Esophagus (tissue), 2 donors: Measurements from ENCODE around the gene NUP153. TPM values are rescaled to one million over a fixed set of nuclear protein-coding genes. Genes with fewer than 3 reads are reported as not detected.
"Not testable (repeated sequence)": the region's sequence is repeated elsewhere in the genome, so short reads cannot be mapped to it uniquely, and the experiment has no call there.

Experiments
- H3K27ac ChIP-seq, 2 donors: one replicate each; pipeline ENCODE4 v1.5.1; 2013; ENCODE audit warnings: low read depth in 2 of 2, mild to moderate bottlenecking in 2 of 2, inconsistent platforms in 1 of 2, low read length in 1 of 2, moderate library complexity in 1 of 2
- H3K27me3 ChIP-seq, 2 donors: one replicate each; pipeline ENCODE4 v1.6.1; 2013; ENCODE audit warnings: low read length in 2 of 2, control low read depth in 1 of 2, mild to moderate bottlenecking in 1 of 2; ENCODE audit not compliant: insufficient read depth in 2 of 2, control insufficient read depth in 1 of 2
- H3K36me3 ChIP-seq, 2 donors: one replicate each; pipeline ENCODE4 v1.6.1; 2013; ENCODE audit warnings: low read length in 1 of 2; ENCODE audit not compliant: control insufficient read depth in 2 of 2, insufficient read depth in 2 of 2
- H3K4me1 ChIP-seq, 2 donors: one replicate each; pipeline ENCODE4 v1.6.1; 2013; ENCODE audit warnings: low read length in 1 of 2; ENCODE audit not compliant: control insufficient read depth in 2 of 2, insufficient read depth in 2 of 2
- H3K4me3 ChIP-seq, 2 donors: one replicate each; pipeline ENCODE4 v1.5.1; 2013; ENCODE audit warnings: low read length in 2 of 2, mild to moderate bottlenecking in 2 of 2, low read depth in 1 of 2, moderate library complexity in 1 of 2
- H3K9me3 ChIP-seq, 2 donors: one replicate each; pipeline ENCODE4 v1.6.1; 2013; ENCODE audit warnings: mild to moderate bottlenecking in 2 of 2, low read depth in 1 of 2, low read length in 1 of 2, moderate library complexity in 1 of 2; ENCODE audit not compliant: control insufficient read depth in 2 of 2, insufficient read depth in 1 of 2
- WGBS, 2 donors: extraction: QIAGEN DNeasy Blood & Tissue Kit; methylation state at CpG; one replicate each; pipeline ENCODE4 v1.1.7; 2013; 5-methylcytosine and 5-hydroxymethylcytosine counted together
- polyA plus RNA-seq, 2 donors: library from polyadenylated mRNA; stranded (reverse); fragments of 200-250 nt; gene quantifications; one replicate each; pipeline ENCODE4 v1.2.3, GENCODE V29; 2013
- donor health status: healthy with polysubstance abuse.
- donor health status: Bipolar disorder and iron deficiency.

NUP153 gene
- 10 to 100 TPM in 1 of 2 donors, 1 to 10 TPM in 1; 5.0 to 12.7 TPM for polyA plus RNA-seq

DNA sequence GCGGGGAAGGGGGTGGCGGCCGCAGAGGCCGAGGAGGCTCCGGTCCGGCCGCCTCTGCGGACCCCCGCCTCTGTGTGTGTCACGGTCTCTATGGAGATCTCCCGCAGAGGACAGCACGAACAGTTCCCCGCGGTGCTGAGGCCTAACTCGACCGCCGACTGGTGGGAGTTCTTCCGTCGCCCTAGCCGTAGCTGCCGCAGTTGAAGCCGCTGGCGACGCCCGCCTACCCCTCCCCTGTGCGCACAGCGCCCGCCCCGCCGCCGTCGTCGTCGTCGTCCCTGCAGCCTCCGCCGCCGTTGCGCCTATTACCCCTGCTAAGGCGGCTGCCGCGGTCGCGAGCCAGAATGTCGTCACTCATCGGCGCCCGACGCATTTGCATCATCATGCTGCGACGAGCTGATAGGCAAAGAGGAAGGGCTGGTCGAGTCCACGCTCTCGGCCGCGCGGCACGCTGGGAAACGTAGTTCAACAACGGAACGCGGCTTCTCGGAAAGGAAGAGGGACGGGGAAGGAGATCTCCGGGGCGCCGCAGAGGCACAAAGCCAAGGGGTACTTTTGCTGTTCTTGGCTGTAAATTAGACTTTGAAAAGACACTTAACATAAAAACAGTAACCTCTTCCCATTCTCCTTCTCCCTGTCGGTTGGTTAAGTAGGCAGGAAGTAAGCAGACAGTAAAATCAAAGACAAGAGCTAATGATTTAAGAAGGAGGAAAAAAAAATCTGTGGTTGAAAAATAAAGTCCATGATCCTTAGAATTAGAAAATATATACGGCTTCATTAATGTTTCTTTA is at the start of gene NUP153:
Gene NUP153 (minus strand): TSS at position 346 of the 791 bp plus-strand sequence. CDS start 538 bp downstream, outside the sequence.
- Histone ChIP-seq H3K9me3 (no peaks in the 10 kb centered on the region), H3K4me3 (peak within 1 kb of the TSS; percentile 91), H3K4me1 (no peaks in the 10 kb centered on the region), H3K27ac (peak within 1 kb of the TSS; percentile 99 to 100), H3K36me3 (no peaks in the 10 kb centered on the region), H3K27me3 (no peaks in the 10 kb centered on the region)
- WGBS, 2 donors = 0 to 1% methylated on average over 54 to 69 of the region's 69 CpGs

DNA sequence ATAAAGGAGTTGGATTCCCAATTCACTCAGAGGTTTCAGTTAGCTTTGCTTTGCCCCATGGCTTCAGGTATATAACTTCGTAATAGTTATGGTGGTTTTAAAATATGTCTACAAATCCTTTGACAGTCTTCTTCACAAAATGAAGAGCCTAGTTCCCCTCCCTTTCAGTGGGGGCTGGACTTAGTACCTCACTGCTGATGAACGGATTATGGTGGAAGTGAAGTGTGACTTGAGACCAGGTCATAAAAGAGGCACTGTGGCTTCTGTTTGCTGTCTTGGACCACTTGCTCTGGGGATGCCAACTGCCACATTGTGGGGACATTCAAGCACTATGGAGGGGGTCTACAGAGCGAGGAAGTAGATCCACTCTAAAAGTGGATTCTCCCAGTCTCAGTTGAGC is 47.5 kb upstream of the NUP153 start:
- Histone ChIP-seq H3K27me3 (no peaks in the 10 kb centered on the region), H3K36me3 (peaks cover 0 to 2% of the 10 kb centered on the region in 2 donors), H3K27ac (no peak overlapping the region), H3K4me3 (no peak overlapping the region), H3K9me3 (no peaks in the 10 kb centered on the region), H3K4me1 (no peaks in the 10 kb centered on the region)
- 68 to 81% methylated on average over 3 of the region's 3 CpGs for WGBS, 2 donors

DNA sequence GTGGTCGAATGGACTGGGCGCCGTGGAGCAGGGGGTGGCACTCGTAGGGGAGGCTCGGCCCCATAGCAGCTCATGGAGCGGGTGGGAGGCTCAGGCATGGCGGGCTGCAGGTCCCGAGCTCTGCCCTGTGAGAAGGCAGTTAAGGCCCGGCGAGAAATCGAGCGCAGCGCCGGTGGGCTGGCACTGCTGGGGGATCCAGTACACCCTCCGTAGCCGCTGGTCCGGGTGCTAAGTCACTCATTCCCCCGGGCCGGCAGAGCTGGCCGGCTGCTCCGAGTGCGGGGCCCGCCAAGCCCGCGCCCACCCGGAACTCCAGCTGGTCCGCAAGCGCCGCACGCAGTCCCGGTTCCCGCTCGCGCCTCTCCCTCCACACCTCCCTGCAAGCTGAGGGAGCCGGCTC is 38.6 kb upstream of the NUP153 start:
- not testable (repeated sequence) for H3K4me3 ChIP-seq, H3K4me1 ChIP-seq, H3K36me3 ChIP-seq, H3K9me3 ChIP-seq, H3K27ac ChIP-seq, H3K27me3 ChIP-seq
- 95 to 96% methylated on average over 32 to 35 of the region's 35 CpGs for WGBS, 2 donors

DNA sequence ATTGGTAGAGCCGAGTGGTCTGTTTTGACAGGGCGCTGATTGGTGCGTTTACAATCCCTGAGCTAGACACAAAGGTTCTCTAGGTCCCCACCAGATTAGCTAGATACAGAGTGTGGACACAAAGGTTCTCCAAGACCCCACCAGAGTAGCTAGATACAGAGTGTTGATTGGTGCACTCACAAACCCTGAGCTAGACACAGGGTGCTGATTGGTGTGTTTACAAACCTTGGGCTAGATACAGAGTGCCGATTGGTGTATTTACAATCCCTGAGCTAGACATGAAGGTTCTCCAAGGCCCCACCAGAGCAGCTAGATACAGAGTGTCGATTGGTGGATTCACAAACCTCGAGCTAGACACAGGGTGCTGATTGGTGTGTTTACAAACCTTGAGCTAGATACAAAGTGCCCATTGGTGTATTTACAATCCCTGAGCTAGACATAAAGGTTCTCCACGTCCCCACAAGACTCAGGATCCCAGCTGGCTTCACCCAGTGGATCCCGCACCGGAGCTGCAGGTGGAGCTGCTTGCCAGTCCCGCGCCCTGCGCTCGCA is 38.1 kb upstream of the NUP153 start:
- H3K27me3 ChIP-seq, H3K9me3 ChIP-seq, H3K4me3 ChIP-seq, H3K4me1 ChIP-seq, H3K27ac ChIP-seq, H3K36me3 ChIP-seq: not testable (repeated sequence)
- 92 to 93% methylated on average over 13 of the region's 13 CpGs for WGBS, 2 donors

DNA sequence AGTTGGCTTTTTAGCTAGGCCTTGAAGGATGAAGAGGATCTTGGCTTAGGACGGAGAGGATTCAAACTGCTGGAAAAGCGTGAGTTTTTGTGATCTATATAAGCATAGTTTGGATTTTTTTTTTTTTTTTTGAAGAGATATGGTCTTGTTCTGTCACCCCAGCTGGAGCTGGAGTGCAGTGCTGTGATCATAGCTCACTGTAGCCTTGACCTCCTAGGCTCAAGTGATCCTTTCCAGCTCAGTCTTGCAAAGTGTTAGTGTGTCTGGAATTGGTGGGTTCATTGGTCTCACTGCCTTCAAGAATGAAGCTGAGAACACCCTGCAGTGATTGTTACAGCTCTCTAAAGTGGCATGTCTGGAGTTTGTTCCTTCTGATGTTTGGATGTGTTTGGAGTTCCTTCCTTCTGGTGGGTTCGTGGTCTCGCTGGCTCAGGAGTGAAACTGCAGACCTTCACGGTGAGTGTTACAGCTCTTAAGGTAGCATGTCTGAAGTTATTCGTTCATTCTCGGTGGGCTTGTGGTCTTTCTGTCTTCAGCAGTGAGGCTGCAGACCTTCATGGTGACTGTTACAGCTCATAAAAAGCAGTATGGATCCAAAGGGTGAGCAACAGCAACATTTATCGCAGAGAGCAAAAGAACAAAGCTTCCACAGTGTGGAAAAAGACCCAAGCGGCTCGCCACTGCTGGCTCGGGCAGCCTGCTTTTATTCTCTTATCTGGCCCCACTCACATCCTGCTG is 37.5 kb upstream of the NUP153 start:
- Histone ChIP-seq H3K4me3 (no peak overlapping the region), H3K4me1 (peaks cover 0 to 8% of the 10 kb centered on the region in 2 donors), H3K27ac (no peak overlapping the region), H3K27me3 (no peaks in the 10 kb centered on the region), H3K36me3 (no peaks in the 10 kb centered on the region), H3K9me3 (no peaks in the 10 kb centered on the region)
- WGBS, 2 donors = 69 to 71% methylated on average over 11 of the region's 11 CpGs

- Histone ChIP-seq H3K27me3 (no peaks in the 10 kb centered on the region), H3K27ac (peak overlapping the region; percentile 58 to 79), H3K36me3 (no peaks in the 10 kb centered on the region), H3K4me3 (no peak overlapping the region), H3K9me3 (no peaks in the 10 kb centered on the region), H3K4me1 (peaks cover 0 to 8% of the 10 kb centered on the region in 2 donors)
- 39 to 57% methylated on average over 8 of the region's 8 CpGs for WGBS, 2 donors
Observed at GRCh38 chr6:17741507-17741906, 34.8 kb upstream of the NUP153 start.

DNA sequence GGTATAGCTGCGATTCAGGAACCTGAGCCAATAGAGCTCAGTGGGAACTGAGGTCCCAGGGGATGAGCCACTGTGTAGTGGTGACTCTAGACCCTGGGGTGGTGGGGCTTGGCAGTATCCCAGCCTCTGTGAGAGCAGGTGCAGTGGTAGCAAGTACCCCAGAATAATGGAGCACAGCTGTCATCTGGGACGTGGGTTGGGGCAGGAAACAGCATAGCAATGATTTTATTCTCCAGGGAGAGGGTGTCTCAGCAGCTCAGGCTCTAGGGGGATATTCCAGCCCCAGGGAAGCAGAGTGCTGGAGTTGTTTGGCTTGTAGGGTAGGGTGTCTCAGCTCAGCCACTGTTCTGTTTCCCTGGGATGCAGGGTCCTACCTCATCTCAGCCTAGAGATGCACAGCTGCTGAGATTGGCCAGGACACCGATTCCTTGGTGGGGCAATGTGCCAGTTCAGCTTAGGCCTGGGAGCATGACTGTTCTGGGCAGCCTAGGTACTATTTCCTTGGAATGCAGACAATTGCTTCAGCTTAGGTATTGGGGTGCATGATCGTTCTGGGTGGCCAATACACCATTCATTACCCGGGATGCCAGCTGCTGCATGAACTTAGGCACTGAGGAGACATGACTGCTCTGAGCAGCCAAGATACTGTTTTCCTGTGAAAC is 34.0 kb upstream of the NUP153 start:
- H3K27ac ChIP-seq = peak overlapping the region; percentile 53 to 58
- WGBS, 2 donors = 38 to 46% methylated on average over 5 of the region's 5 CpGs
- H3K4me1 ChIP-seq = peaks cover 0 to 8% of the 10 kb centered on the region in 2 donors
- H3K27me3 ChIP-seq = no peaks in the 10 kb centered on the region
- no peaks in the 10 kb centered on the region for H3K9me3 ChIP-seq
- no peaks in the 10 kb centered on the region for H3K36me3 ChIP-seq
- H3K4me3 ChIP-seq = no peak overlapping the region

GRCh38 chr6:17737704-17738252 is 31.1 kb upstream of the NUP153 start:
- no peak overlapping the region for H3K4me3 ChIP-seq
- H3K36me3 ChIP-seq = no peaks in the 10 kb centered on the region
- no peaks in the 10 kb centered on the region for H3K9me3 ChIP-seq
- no peak overlapping the region for H3K27ac ChIP-seq
- WGBS, 2 donors = 91 to 100% methylated on average over 1 of the region's 1 CpG
- no peaks in the 10 kb centered on the region for H3K27me3 ChIP-seq
- H3K4me1 ChIP-seq = peaks cover 0 to 8% of the 10 kb centered on the region in 2 donors

GRCh38 chr6:17735311-17735710 is 28.6 kb upstream of the NUP153 start:
- H3K9me3 ChIP-seq, H3K27ac ChIP-seq, H3K36me3 ChIP-seq, H3K4me1 ChIP-seq, H3K27me3 ChIP-seq, H3K4me3 ChIP-seq: not testable (repeated sequence)
- WGBS, 2 donors = 96% methylated on average over 9 to 24 of the region's 27 CpGs
